ENCODE results near the gene TCF19.
"Not testable (repeated sequence)": the region's sequence is repeated elsewhere in the genome, so short reads cannot be mapped to it uniquely, and the experiment has no call there.

TCF19 gene

GRCh38 chr6:31183287-31183686, 24.9 kb downstream of the TCF19 start:
- not testable (repeated sequence) for H3K9ac ChIP-seq (ENCODE audit: low read length); H3K27me3 ChIP-seq (ENCODE audit: control insufficient read depth, insufficient read depth, low read length); H3K36me3 ChIP-seq (ENCODE audit: control insufficient read depth, insufficient read depth, low read length); H3K27ac ChIP-seq (ENCODE audit: low read depth, low read length); H3K4me1 ChIP-seq (ENCODE audit: control insufficient read depth, insufficient read depth, low read length); H3K4me3 ChIP-seq (ENCODE audit: low read length)

GRCh38 chr6:31183859-31184258, 25.5 kb downstream of the TCF19 start:
- not testable (repeated sequence) for H3K4me3 ChIP-seq (ENCODE audit: low read length); H3K27ac ChIP-seq (ENCODE audit: low read depth, low read length); H3K36me3 ChIP-seq (ENCODE audit: control insufficient read depth, insufficient read depth, low read length); H3K27me3 ChIP-seq (ENCODE audit: control insufficient read depth, insufficient read depth, low read length); H3K9ac ChIP-seq (ENCODE audit: low read length); H3K4me1 ChIP-seq (ENCODE audit: control insufficient read depth, insufficient read depth, low read length)

- not testable (repeated sequence) for H3K9ac ChIP-seq (ENCODE audit: low read length); H3K36me3 ChIP-seq (ENCODE audit: control insufficient read depth, insufficient read depth, low read length); H3K4me1 ChIP-seq (ENCODE audit: control insufficient read depth, insufficient read depth, low read length); H3K27me3 ChIP-seq (ENCODE audit: control insufficient read depth, insufficient read depth, low read length); H3K27ac ChIP-seq (ENCODE audit: low read depth, low read length)
- peak overlapping the region; percentile 29 for H3K4me3 ChIP-seq (ENCODE audit: low read length)
Measured at GRCh38 chr6:31185695-31186051, 27.3 kb downstream of the TCF19 start.

GRCh38 chr6:31186052-31186734, 27.8 kb downstream of the TCF19 start:
- no peak overlapping the region for H3K9ac ChIP-seq (ENCODE audit: low read length)
- no peak overlapping the region for H3K27ac ChIP-seq (ENCODE audit: low read depth, low read length)
- H3K4me3 ChIP-seq (ENCODE audit: low read length): peak overlapping the region; percentile 29

GRCh38 chr6:31187780-31188194, 29.4 kb downstream of the TCF19 start:
- Histone ChIP-seq H3K4me3 (ENCODE audit: low read length) (no peak overlapping the region), H3K27me3 (ENCODE audit: control insufficient read depth, insufficient read depth, low read length) (no peaks in the 10 kb centered on the region), H3K36me3 (ENCODE audit: control insufficient read depth, insufficient read depth, low read length) (no peaks in the 10 kb centered on the region), H3K27ac (ENCODE audit: low read depth, low read length) (no peak overlapping the region), H3K9ac (ENCODE audit: low read length) (no peak overlapping the region), H3K4me1 (ENCODE audit: control insufficient read depth, insufficient read depth, low read length) (no peaks in the 10 kb centered on the region)

More at GRCh38 chr6:31186052-31186734, 27.8 kb downstream of the TCF19 start:
- Histone ChIP-seq H3K36me3 (ENCODE audit: control insufficient read depth, insufficient read depth, low read length) (no peaks in the 10 kb centered on the region), H3K4me1 (ENCODE audit: control insufficient read depth, insufficient read depth, low read length) (no peaks in the 10 kb centered on the region), H3K27me3 (ENCODE audit: control insufficient read depth, insufficient read depth, low read length) (no peaks in the 10 kb centered on the region)

- not testable (repeated sequence) for H3K4me3 ChIP-seq (ENCODE audit: low read length); H3K27me3 ChIP-seq (ENCODE audit: control insufficient read depth, insufficient read depth, low read length); H3K36me3 ChIP-seq (ENCODE audit: control insufficient read depth, insufficient read depth, low read length); H3K4me1 ChIP-seq (ENCODE audit: control insufficient read depth, insufficient read depth, low read length); H3K9ac ChIP-seq (ENCODE audit: low read length); H3K27ac ChIP-seq (ENCODE audit: low read depth, low read length)
Measured at GRCh38 chr6:31189223-31189622, 30.8 kb downstream of the TCF19 start.

GRCh38 chr6:31190488-31190887, 32.1 kb downstream of the TCF19 start:
- Histone ChIP-seq H3K4me1 (ENCODE audit: control insufficient read depth, insufficient read depth, low read length) (no peaks in the 10 kb centered on the region), H3K27me3 (ENCODE audit: control insufficient read depth, insufficient read depth, low read length) (no peaks in the 10 kb centered on the region), H3K27ac (ENCODE audit: low read depth, low read length) (no peak overlapping the region), H3K9ac (ENCODE audit: low read length) (no peak overlapping the region), H3K4me3 (ENCODE audit: low read length) (no peak overlapping the region), H3K36me3 (ENCODE audit: control insufficient read depth, insufficient read depth, low read length) (no peaks in the 10 kb centered on the region)

- not testable (repeated sequence) for H3K4me3 ChIP-seq (ENCODE audit: low read length); H3K27me3 ChIP-seq (ENCODE audit: control insufficient read depth, insufficient read depth, low read length); H3K36me3 ChIP-seq (ENCODE audit: control insufficient read depth, insufficient read depth, low read length); H3K27ac ChIP-seq (ENCODE audit: low read depth, low read length); H3K9ac ChIP-seq (ENCODE audit: low read length); H3K4me1 ChIP-seq (ENCODE audit: control insufficient read depth, insufficient read depth, low read length)
Measured at GRCh38 chr6:31192431-31193105, 34.2 kb downstream of the TCF19 start.

- Histone ChIP-seq H3K27me3 (ENCODE audit: control insufficient read depth, insufficient read depth, low read length) (no peaks in the 10 kb centered on the region), H3K9ac (ENCODE audit: low read length) (no peak overlapping the region), H3K4me3 (ENCODE audit: low read length) (no peak overlapping the region), H3K27ac (ENCODE audit: low read depth, low read length) (no peak overlapping the region), H3K4me1 (ENCODE audit: control insufficient read depth, insufficient read depth, low read length) (no peaks in the 10 kb centered on the region), H3K36me3 (ENCODE audit: control insufficient read depth, insufficient read depth, low read length) (no peaks in the 10 kb centered on the region)
Measured at GRCh38 chr6:31193206-31193605, 34.8 kb downstream of the TCF19 start.

GRCh38 chr6:31194061-31194834, 35.9 kb downstream of the TCF19 start:
- no peaks in the 10 kb centered on the region for H3K36me3 ChIP-seq (ENCODE audit: control insufficient read depth, insufficient read depth, low read length)
- no peak overlapping the region for H3K9ac ChIP-seq (ENCODE audit: low read length)
- no peak overlapping the region for H3K27ac ChIP-seq (ENCODE audit: low read depth, low read length)
- H3K27me3 ChIP-seq (ENCODE audit: control insufficient read depth, insufficient read depth, low read length): no peaks in the 10 kb centered on the region
- no peaks in the 10 kb centered on the region for H3K4me1 ChIP-seq (ENCODE audit: control insufficient read depth, insufficient read depth, low read length)
- H3K4me3 ChIP-seq (ENCODE audit: low read length): no peak overlapping the region

GRCh38 chr6:31195308-31195979, 37.1 kb downstream of the TCF19 start:
- H3K4me3 ChIP-seq (ENCODE audit: low read length); H3K27me3 ChIP-seq (ENCODE audit: control insufficient read depth, insufficient read depth, low read length); H3K36me3 ChIP-seq (ENCODE audit: control insufficient read depth, insufficient read depth, low read length); H3K4me1 ChIP-seq (ENCODE audit: control insufficient read depth, insufficient read depth, low read length); H3K9ac ChIP-seq (ENCODE audit: low read length); H3K27ac ChIP-seq (ENCODE audit: low read depth, low read length): not testable (repeated sequence)

- H3K27me3 ChIP-seq (ENCODE audit: control insufficient read depth, insufficient read depth, low read length); H3K36me3 ChIP-seq (ENCODE audit: control insufficient read depth, insufficient read depth, low read length); H3K9ac ChIP-seq (ENCODE audit: low read length); H3K4me1 ChIP-seq (ENCODE audit: control insufficient read depth, insufficient read depth, low read length): not testable (repeated sequence)
- H3K4me3 ChIP-seq (ENCODE audit: low read length): peak overlapping the region; percentile 91
- H3K27ac ChIP-seq (ENCODE audit: low read depth, low read length): peak overlapping the region; percentile 94
Measured at GRCh38 chr6:31196251-31197022, 38.0 kb downstream of the TCF19 start.
